IMR-90 (cell line): ENCODE measurements around the gene STEAP1. TPM values are rescaled to one million over a fixed set of nuclear protein-coding genes. Genes with fewer than 3 reads are reported as not detected.

ENCODE experiments used
- ATAC-seq: fragments of 200-7000 bp; cut with Tn5 transposase; 2 replicates; pipeline ENCODE4 v1.9.1; 2020; ENCODE audit warnings: low read depth, mild to moderate bottlenecking, moderate library complexity
- BruUV-seq: library from RNA; stranded (reverse); fragments of 400-500 nt; replicated peaks from 2 replicates; lab custom pipeline; 2021; lab: Mats Ljungman, UMichigan
- CTCF ChIA-PET: fragments of 300-600 bp; formaldehyde crosslinking; extraction: SDS; loops from one replicate; lab custom pipeline; 2021; ENCODE audit warnings: antibody characterized with exemption; lab: Yijun Ruan, JAX
- POLR2A ChIA-PET: fragments of 300-600 bp; sonication (Branson Sonifier 250); formaldehyde crosslinking; loops from one replicate; lab custom pipeline; 2022; ENCODE audit warnings: antibody characterized with exemption; ENCODE audit not compliant: unreplicated experiment; lab: Charles Lee
- DNase-seq: peaks from one replicate; pipeline ENCODE4 v3.0.0; 2013
- H2AFZ ChIP-seq: replicated peaks from 2 replicates; pipeline ENCODE3; 2013; ENCODE audit warnings: low read length, mild to moderate bottlenecking; ENCODE audit not compliant: poor library complexity
- H2AK5ac ChIP-seq: 2 replicates; pipeline ENCODE4 v1.6.1; 2013; ENCODE audit warnings: low read depth, low read length, inconsistent platforms
- H2AK9ac ChIP-seq: replicated peaks from 2 replicates; pipeline ENCODE3; 2013; ENCODE audit warnings: mild to moderate bottlenecking, low read depth, low read length, moderate library complexity; ENCODE audit not compliant: poor library complexity
- H2BK120ac ChIP-seq: 2 replicates; pipeline ENCODE4 v1.6.1; 2013; ENCODE audit warnings: low read depth, low read length, inconsistent platforms
- H2BK15ac ChIP-seq: 3 replicates; pipeline ENCODE4 v1.6.1; 2013; ENCODE audit warnings: low read depth, low read length, inconsistent platforms
- H2BK20ac ChIP-seq: 2 replicates; pipeline ENCODE4 v1.6.1; 2013; ENCODE audit warnings: low read depth, mild to moderate bottlenecking, inconsistent platforms, low read length, moderate library complexity
- H2BK5ac ChIP-seq: 2 replicates; pipeline ENCODE4 v1.6.1; 2013; ENCODE audit warnings: mild to moderate bottlenecking, low read depth, low read length, inconsistent platforms; ENCODE audit not compliant: poor library complexity, severe bottlenecking
- H3K14ac ChIP-seq: replicated peaks from 2 replicates; pipeline ENCODE4 v1.6.1; 2013; ENCODE audit warnings: low read depth, low read length, inconsistent platforms
- H3K18ac ChIP-seq: 2 replicates; pipeline ENCODE4 v1.6.1; 2013; ENCODE audit warnings: low read depth, low read length, control low read depth
- H3K23ac ChIP-seq: 2 replicates; pipeline ENCODE4 v1.6.1; 2013; ENCODE audit warnings: low read depth, low read length, inconsistent platforms
- H3K27ac ChIP-seq: 2 replicates; pipeline ENCODE4 v1.5.1; 2013; ENCODE audit warnings: mild to moderate bottlenecking, control low read depth, low read length; ENCODE audit not compliant: insufficient read depth
- H3K27me3 ChIP-seq: 2 replicates; pipeline ENCODE4 v1.6.1; 2013; ENCODE audit warnings: low read length; ENCODE audit not compliant: control insufficient read depth, insufficient read depth
- H3K36me3 ChIP-seq: 2 replicates; pipeline ENCODE4 v1.6.1; 2013; ENCODE audit warnings: low read length, mixed read lengths; ENCODE audit not compliant: control insufficient read depth, insufficient read depth
- H3K4ac ChIP-seq: 2 replicates; pipeline ENCODE4 v1.6.1; 2013; ENCODE audit warnings: low read depth, low read length, inconsistent platforms
- H3K4me1 ChIP-seq: 2 replicates; pipeline ENCODE4 v1.6.1; 2013; ENCODE audit warnings: low read length, mixed read lengths; ENCODE audit not compliant: control insufficient read depth, insufficient read depth
- H3K4me2 ChIP-seq: 2 replicates; pipeline ENCODE4 v1.6.1; 2013; ENCODE audit warnings: low read depth, mild to moderate bottlenecking, control low read depth, low read length, moderate library complexity
- H3K4me3 ChIP-seq: 2 replicates; pipeline ENCODE4 v1.5.1; 2013; ENCODE audit warnings: low read depth, mild to moderate bottlenecking, control low read depth, low read length, moderate library complexity; ENCODE audit not compliant: insufficient read depth
- H3K56ac ChIP-seq: 2 replicates; pipeline ENCODE4 v1.6.1; 2013; ENCODE audit warnings: low read length, inconsistent platforms; ENCODE audit not compliant: insufficient read depth; ENCODE audit errors: extremely low read depth
- H3K79me1 ChIP-seq, 2 experiments: 2 replicates each; pipeline ENCODE4 v1.6.1; 2013; ENCODE audit warnings: low read length in 2 of 2, inconsistent platforms in 1 of 2, low read depth in 1 of 2
- H3K9ac ChIP-seq: 2 replicates; pipeline ENCODE4 v1.6.1; 2013; ENCODE audit warnings: low read depth, low read length, control low read depth
- H3K9me1 ChIP-seq: 2 replicates; pipeline ENCODE4 v1.6.1; 2013; ENCODE audit warnings: low read length, inconsistent platforms; ENCODE audit not compliant: insufficient read depth
- H3K9me3 ChIP-seq: 2 replicates; pipeline ENCODE4 v1.6.1; 2013; ENCODE audit warnings: low read length; ENCODE audit not compliant: control insufficient read depth, insufficient read depth
- H4K20me1 ChIP-seq: 2 replicates; pipeline ENCODE4 v1.6.1; 2013; ENCODE audit warnings: low read length, inconsistent platforms; ENCODE audit not compliant: insufficient read depth
- H4K5ac ChIP-seq: 2 replicates; pipeline ENCODE4 v1.6.1; 2013; ENCODE audit warnings: mild to moderate bottlenecking, low read depth, low read length, control low read depth
- H4K8ac ChIP-seq, 2 experiments: 2 replicates each; pipeline ENCODE4 v1.6.1; 2013; ENCODE audit warnings: low read depth in 2 of 2, low read length in 2 of 2, control low read depth in 1 of 2, inconsistent platforms in 1 of 2
- H4K91ac ChIP-seq: 2 replicates; pipeline ENCODE4 v1.6.1; 2013; ENCODE audit warnings: low read depth, low read length, inconsistent platforms; ENCODE audit not compliant: insufficient read depth
- CTCF ChIP-seq: conservative IDR thresholded peaks from 2 replicates; pipeline ENCODE4 v1.5.1; 2012; ENCODE audit warnings: mild to moderate bottlenecking, low read depth, low read length, improper control_type of control experiment
- MAFK ChIP-seq: IDR thresholded peaks from 2 replicates; pipeline ENCODE4 v1.6.1; 2012; ENCODE audit warnings: low read depth, low read length, improper control_type of control experiment
- MAZ ChIP-seq: IDR thresholded peaks from 2 replicates; pipeline ENCODE4 v1.6.1; 2012; ENCODE audit warnings: low read depth, mild to moderate bottlenecking, low read length, improper control_type of control experiment, moderate library complexity, borderline replicate concordance
- RAD21 ChIP-seq: IDR thresholded peaks from 2 replicates; pipeline ENCODE4 v1.6.1; 2012; ENCODE audit warnings: low read length, improper control_type of control experiment
- whole genome bisulfite sequencing, 2 experiments: methylation state at CpG; one replicate each; pipeline versions ENCODE4 v1.1.5 to v1.1.7; 2013; ENCODE audit warnings: missing lambda C conversion rate in 2 of 2; ENCODE audit not compliant: insufficient read length in 1 of 2; ENCODE audit errors: extremely low coverage in 2 of 2; 5-methylcytosine and 5-hydroxymethylcytosine counted together
- dilution Hi-C: fragments of 300-500 bp; cut with HindIII; formaldehyde crosslinking; loops from one replicate; pipeline ENCODE4 v1.14.3; 2018; ENCODE audit warnings: low sequenced_read_pairs; ENCODE audit not compliant: unreplicated experiment
- in situ Hi-C: fragments of 300-500 bp; cut with MboI; formaldehyde crosslinking; loops from 3 replicates; pipeline ENCODE4 v1.14.3; 2019; ENCODE audit warnings: low sequenced_read_pairs, inconsistent platforms, mixed read lengths
- intact Hi-C: fragments of 100-400 bp; cut with micrococcal nuclease; formaldehyde crosslinking; loops from 2 replicates; pipeline ENCODE4 v1.10.0; 2022
- polyA plus RNA-seq, 3 experiments: library from polyadenylated mRNA; depleted of rRNA; stranded (reverse); fragments of >200 nt; gene quantifications; 2 replicates each; pipeline ENCODE4 v1.2.3, GENCODE V29; 2012; ENCODE audit warnings: low replicate concordance in 1 of 3
- total RNA-seq: library from RNA; depleted of rRNA; stranded (reverse); fragments of >200 nt; gene quantifications from 2 replicates; pipeline ENCODE4 v1.2.3, GENCODE V29; 2012

Gene STEAP1
- total and polyA plus RNA-seq, 2 of the 4 experiments (the other 2 are of a cell fraction) = 3.9 to 5.2 TPM

- H2BK20ac ChIP-seq = no peak within 1 kb of the TSS
- no peak within 1 kb of the TSS for H2AK5ac ChIP-seq
- DNase-seq (peak; percentile 85), ATAC-seq (peak; percentile 99)
- ChIA-PET POLR2A (interaction anchor here (0.6 kb wide), 1 partner anchor 807 kb away, joined by 3 read pairs; no protein-coding TSS in a partner anchor), CTCF (interaction anchor here (0.6 to 1.4 kb wide), 16 partner anchors 9 to 578 kb away, joined by 3 to 6 read pairs (median 3); partner anchors contain the start of gene STEAP1)
- no peak within 1 kb of the TSS; the same call in 1 of the 2 replicates for H3K14ac ChIP-seq
- H2BK15ac ChIP-seq = no peak within 1 kb of the TSS
- dilution Hi-C loops (no loop called here), intact Hi-C loops (loop anchor here (2.0 kb wide), 1 partner anchor 57 kb away; the partner anchor contains the start of gene STEAP1), in situ Hi-C loops (no loop called here)
- WGBS, 2 experiments = 0% methylated on average over 18 of the region's 73 CpGs; no CpG with 5 or more reads in 1 of the 2 experiments
- H3K4me2 ChIP-seq = peak within 1 kb of the TSS; percentile 88
- no peaks in the 10 kb centered on the region for H3K9me3 ChIP-seq
- peak within 1 kb of the TSS; percentile 87 for H2AFZ ChIP-seq
- H3K27ac ChIP-seq = peak within 1 kb of the TSS; percentile 48
- no peak within 1 kb of the TSS for H2BK120ac ChIP-seq
- H3K79me1 ChIP-seq = no peaks in the 10 kb centered on the region
- 0 out of 2 replicates have a peak within 1 kb of the TSS, but pooled peaks have one; percentile 35 for H3K56ac ChIP-seq
- no peak within 1 kb of the TSS for H2BK5ac ChIP-seq
- peak; percentile 61 for TF ChIP-seq CTCF
- peak; percentile 49 for TF ChIP-seq RAD21
- no peak for TF ChIP-seq MAFK
- TF ChIP-seq MAZ = peak; percentile 78; the same call in 1 of the 2 replicates
- H3K9me1 ChIP-seq = no peaks in the 10 kb centered on the region
- no peak within 1 kb of the TSS; the same call in 1 of the 2 replicates for H4K91ac ChIP-seq
- peak within 1 kb of the TSS; percentile 58 for H3K9ac ChIP-seq
- H3K4me1 ChIP-seq = no peaks in the 10 kb centered on the region
- peak within 1 kb of the TSS; percentile 56 for H3K4me3 ChIP-seq
- H3K23ac ChIP-seq = no peak within 1 kb of the TSS
- H3K36me3 ChIP-seq = no peaks in the 10 kb centered on the region
- no peak within 1 kb of the TSS for H3K18ac ChIP-seq
- peak within 1 kb of the TSS; percentile 6 for H2AK9ac ChIP-seq
- H3K4ac ChIP-seq = no peak within 1 kb of the TSS
- H4K20me1 ChIP-seq = no peaks in the 10 kb centered on the region
- peak within 1 kb of the TSS; percentile 31; a peak in 2 of 4 replicates for H4K8ac ChIP-seq
- BruUV-seq = no TSS peak
- H4K5ac ChIP-seq = 0 out of 2 replicates have a peak within 1 kb of the TSS, but pooled peaks have one; percentile 22
- H3K27me3 ChIP-seq = no peaks in the 10 kb centered on the region
Observed at GRCh38 chr7:90211391-90212148, 57.3 kb downstream of the STEAP1 start, which contains the start of gene STEAP2. TSS of gene STEAP2 (plus strand) at chr7:90211740. CDS start at chr7:90225083, 13,343 bp downstream.
